BJ (cell line): ENCODE data around the gene GLI3. TPM values are rescaled to one million over a fixed set of nuclear protein-coding genes. Genes with fewer than 3 reads are reported as not detected.

Experiments
- CTCF ChIA-PET: fragments of 350-600 bp; formaldehyde crosslinking; extraction: SDS; loops from one replicate; lab custom pipeline; 2021; ENCODE audit warnings: antibody characterized with exemption, inconsistent platforms; lab: Yijun Ruan, JAX
- POLR2A ChIA-PET: fragments of 300-600 bp; sonication (Branson Sonifier 250); formaldehyde crosslinking; extraction: SDS; loops from one replicate; lab custom pipeline; 2021; ENCODE audit warnings: antibody characterized with exemption; lab: Charles Lee
- DNase-seq: peaks from one replicate; pipeline ENCODE4 v3.0.0-alpha.2; 2011; ENCODE audit warnings: low read depth
- H3K27me3 ChIP-seq: 2 replicates; pipeline ENCODE4 v1.6.0; 2011; ENCODE audit warnings: low read length; ENCODE audit not compliant: control insufficient read depth, insufficient read depth
- H3K36me3 ChIP-seq: 2 replicates; pipeline ENCODE4 v1.5.1; 2011; ENCODE audit warnings: low read length; ENCODE audit not compliant: control insufficient read depth, insufficient read depth
- H3K4me3 ChIP-seq: 2 replicates; pipeline ENCODE4 v1.5.1; 2011; ENCODE audit warnings: low read depth, mild to moderate bottlenecking, control low read depth, low read length
- polyA plus RNA-seq: library from polyadenylated mRNA; depleted of rRNA; stranded (reverse); fragments of >200 nt; gene quantifications from 2 replicates; pipeline ENCODE4 v1.2.3, GENCODE V29; 2011
- TF ChIP-seq, protein P1 (sequence below): IDR thresholded peaks from 2 replicates; pipeline ENCODE4 v1.5.1; 2011; ENCODE audit warnings: low read depth, mild to moderate bottlenecking, control low read depth, inconsistent platforms, low read length, moderate library complexity; ENCODE audit not compliant: insufficient read depth

The GLI3 gene
- polyA plus RNA-seq, 1 experiment, result 5.1 TPM

DNA sequence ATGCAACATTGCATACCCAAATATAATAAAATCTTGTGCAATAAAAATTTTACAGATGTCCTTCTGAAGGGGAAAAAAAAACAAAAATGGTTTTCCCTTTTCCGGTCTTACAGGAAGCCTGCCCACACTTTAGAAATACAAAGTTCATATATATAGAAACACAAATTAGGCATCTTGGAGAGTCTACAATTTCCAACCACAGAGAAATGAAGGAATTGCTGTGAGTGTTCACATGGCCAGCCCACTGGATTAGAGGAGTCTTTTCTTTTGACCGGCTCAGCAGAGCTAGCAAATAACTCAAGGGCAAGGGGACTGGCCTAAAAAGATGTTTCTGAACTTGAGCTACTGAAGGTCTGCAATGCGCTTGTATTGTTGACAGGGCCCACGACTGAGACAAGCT lies 92.4 kb downstream of the GLI3 start:
- DNase-seq, result no peak
- TF ChIP-seq, protein P1, sequence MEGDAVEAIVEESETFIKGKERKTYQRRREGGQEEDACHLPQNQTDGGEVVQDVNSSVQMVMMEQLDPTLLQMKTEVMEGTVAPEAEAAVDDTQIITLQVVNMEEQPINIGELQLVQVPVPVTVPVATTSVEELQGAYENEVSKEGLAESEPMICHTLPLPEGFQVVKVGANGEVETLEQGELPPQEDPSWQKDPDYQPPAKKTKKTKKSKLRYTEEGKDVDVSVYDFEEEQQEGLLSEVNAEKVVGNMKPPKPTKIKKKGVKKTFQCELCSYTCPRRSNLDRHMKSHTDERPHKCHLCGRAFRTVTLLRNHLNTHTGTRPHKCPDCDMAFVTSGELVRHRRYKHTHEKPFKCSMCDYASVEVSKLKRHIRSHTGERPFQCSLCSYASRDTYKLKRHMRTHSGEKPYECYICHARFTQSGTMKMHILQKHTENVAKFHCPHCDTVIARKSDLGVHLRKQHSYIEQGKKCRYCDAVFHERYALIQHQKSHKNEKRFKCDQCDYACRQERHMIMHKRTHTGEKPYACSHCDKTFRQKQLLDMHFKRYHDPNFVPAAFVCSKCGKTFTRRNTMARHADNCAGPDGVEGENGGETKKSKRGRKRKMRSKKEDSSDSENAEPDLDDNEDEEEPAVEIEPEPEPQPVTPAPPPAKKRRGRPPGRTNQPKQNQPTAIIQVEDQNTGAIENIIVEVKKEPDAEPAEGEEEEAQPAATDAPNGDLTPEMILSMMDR, result no peak
- H3K4me3 ChIP-seq, result no peak overlapping the region
- H3K27me3 ChIP-seq, result no peaks in the 10 kb centered on the region
- ChIA-PET CTCF (no interaction called here), POLR2A (no interaction called here)
- H3K36me3 ChIP-seq, result no peaks in the 10 kb centered on the region

DNA sequence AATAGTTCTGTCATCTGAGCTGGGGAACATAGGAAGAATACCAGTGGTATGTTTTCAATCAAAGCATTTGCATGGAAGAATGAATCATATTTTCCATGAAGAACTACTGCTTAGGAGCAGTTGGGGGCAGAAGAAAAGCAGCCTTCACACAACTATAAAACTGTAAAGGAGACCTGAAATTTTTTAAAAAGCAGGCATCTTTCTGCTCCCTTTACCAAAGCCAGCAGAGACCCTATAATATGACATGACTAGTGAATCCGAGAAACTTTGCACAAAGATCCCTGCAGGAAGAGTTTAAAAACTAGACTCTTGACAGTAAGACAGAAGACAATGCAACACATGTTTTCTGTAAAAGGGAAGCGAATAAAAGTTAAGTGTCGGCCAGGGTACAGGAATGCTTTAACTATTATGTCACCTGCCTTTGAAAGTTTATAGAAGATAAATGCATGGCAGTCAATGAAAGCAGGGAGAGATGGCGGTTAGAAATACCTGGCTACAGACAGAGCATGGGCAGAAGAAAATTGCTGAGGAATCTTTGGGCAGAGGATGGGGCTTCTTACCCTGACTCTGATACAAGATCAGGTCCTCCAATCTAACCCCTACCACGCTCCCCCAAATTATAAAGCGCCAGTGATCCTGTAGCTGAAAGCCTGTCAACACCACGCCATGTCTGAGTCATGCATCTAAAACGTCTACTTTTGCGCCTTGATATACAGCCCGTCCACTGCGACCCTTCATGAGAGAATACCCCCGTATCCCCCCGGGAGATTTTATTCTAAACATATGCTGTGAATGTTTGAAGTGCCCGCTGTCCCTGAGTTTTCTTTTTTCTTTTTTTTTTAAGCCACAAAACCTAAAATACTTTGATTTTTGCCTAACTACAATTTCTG lies 93.1 kb downstream of the GLI3 start:
- ChIA-PET CTCF (no interaction called here), POLR2A (no interaction called here)
- Histone ChIP-seq H3K4me3 (no peak overlapping the region), H3K36me3 (no peaks in the 10 kb centered on the region), H3K27me3 (no peaks in the 10 kb centered on the region)
- peak; percentile 34 for DNase-seq
- TF ChIP-seq, protein P1, result no peak

DNA sequence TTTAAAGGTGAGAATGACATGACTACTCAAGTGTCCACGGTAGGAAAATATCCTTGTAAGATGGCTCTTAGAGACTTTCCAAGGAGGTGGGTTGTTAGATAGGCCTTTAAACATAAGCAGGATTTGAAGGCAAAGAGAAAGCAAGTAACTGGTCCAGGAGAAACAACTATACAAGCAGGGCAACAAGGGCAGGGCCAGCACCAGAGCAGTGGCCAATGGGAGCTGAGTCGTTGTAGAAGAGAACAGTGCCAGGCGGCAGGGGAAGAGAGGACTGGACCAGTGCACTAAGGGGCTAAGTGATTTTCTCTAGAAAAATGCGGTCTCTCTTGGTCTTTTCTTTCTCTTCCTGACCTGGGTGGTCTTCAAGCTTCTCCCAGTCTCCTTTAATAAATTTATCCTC lies 94.9 kb downstream of the GLI3 start:
- TF ChIP-seq, protein P1, result no peak

DNA sequence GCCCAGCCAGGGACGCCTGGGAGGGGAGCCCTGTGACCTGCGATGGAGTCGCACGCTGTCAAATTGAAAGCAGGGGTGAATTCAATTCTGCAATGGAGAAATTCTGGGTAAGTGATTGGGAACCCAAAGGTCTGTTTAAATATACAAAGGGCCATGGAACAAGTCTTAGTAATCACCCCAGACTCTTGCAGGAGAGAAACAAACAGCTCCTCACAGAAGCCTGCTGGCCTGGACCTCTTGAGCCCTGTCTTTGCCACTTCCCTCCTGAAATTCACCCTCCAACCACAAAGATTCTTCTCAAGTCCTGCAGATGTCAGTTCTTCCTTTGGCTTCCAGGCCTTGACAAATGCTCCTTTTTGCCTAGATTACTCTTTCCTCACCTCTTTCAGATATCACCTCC lies 97.3 kb downstream of the GLI3 start:
- ChIA-PET POLR2A (no interaction called here), CTCF (no interaction called here)
- H3K27me3 ChIP-seq, result no peaks in the 10 kb centered on the region
- no peak for DNase-seq
- TF ChIP-seq, protein P1, result no peak
- no peak overlapping the region for H3K4me3 ChIP-seq
- H3K36me3 ChIP-seq, result no peaks in the 10 kb centered on the region

More for the DNA sequence above, 94.9 kb downstream of the GLI3 start:
- ChIA-PET CTCF (no interaction called here), POLR2A (interaction anchor here (0.7 kb wide), 1 partner anchor 36 kb away, joined by 4 read pairs; no protein-coding TSS in a partner anchor)
- Histone ChIP-seq H3K4me3 (no peak overlapping the region), H3K36me3 (no peaks in the 10 kb centered on the region), H3K27me3 (no peaks in the 10 kb centered on the region)
- no peak for DNase-seq

DNA sequence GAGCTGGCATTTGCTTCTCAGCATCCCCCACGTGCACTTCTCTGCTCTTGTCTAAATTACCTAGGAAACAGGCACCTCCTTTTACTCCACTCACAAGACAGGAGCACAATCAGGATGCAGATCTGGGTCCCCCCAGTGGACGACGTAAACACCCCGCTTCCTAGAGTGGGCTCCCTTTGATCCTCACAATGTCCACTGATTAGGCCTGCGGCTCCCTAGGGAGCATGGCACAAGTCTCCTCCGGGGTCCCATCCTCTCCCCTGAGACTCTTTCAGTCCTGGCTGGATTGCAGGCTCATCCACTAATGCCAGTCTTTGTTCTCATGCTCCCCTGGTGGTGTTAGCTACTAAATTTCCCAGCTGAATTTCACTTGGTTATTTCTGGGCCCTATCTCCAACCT lies 98.3 kb downstream of the GLI3 start:
- ChIA-PET CTCF (no interaction called here), POLR2A (no interaction called here)
- no peak overlapping the region for H3K4me3 ChIP-seq
- no peak for DNase-seq
- H3K36me3 ChIP-seq, result no peaks in the 10 kb centered on the region
- no peaks in the 10 kb centered on the region for H3K27me3 ChIP-seq
- TF ChIP-seq, protein P1, result no peak
